Activated T-cell treated with anti-CD3 and anti-CD28 coated beads for 1 hour (primary cell): ENCODE data around the gene NDE1.
"Not testable (repeated sequence)": the region's sequence is repeated elsewhere in the genome, so short reads cannot be mapped to it uniquely, and the experiment has no call there.

Experiments used
- DNase-seq: peaks from one replicate; pipeline ENCODE4 v3.0.0-alpha.2; 2020; ENCODE audit warnings: low read depth

Gene NDE1

GRCh38 chr16:15701367-15701766 lies 51.3 kb downstream of the NDE1 start:
- no peak for DNase-seq

GRCh38 chr16:15701975-15702970 lies 52.2 kb downstream of the NDE1 start:
- no peak for DNase-seq

GRCh38 chr16:15703029-15703736 lies 53.1 kb downstream of the NDE1 start:
- no peak for DNase-seq

- DNase-seq = peak; percentile 75
These were observed 54.5 kb downstream of the NDE1 start for GRCh38 chr16:15704545-15704987.

- DNase-seq = no peak
These were observed 55.1 kb downstream of the NDE1 start for GRCh38 chr16:15705064-15705565.

GRCh38 chr16:15707332-15707731 lies 57.3 kb downstream of the NDE1 start:
- DNase-seq = no peak

- DNase-seq = no peak
These were observed 58.1 kb downstream of the NDE1 start for GRCh38 chr16:15708096-15708495.

- no peak for DNase-seq
These were observed 59.0 kb downstream of the NDE1 start for GRCh38 chr16:15708997-15709396.

GRCh38 chr16:15714393-15715172 lies 64.5 kb downstream of the NDE1 start:
- no peak for DNase-seq

GRCh38 chr16:15715221-15715620 lies 65.2 kb downstream of the NDE1 start:
- no peak for DNase-seq

GRCh38 chr16:15716694-15717447 lies 66.8 kb downstream of the NDE1 start:
- DNase-seq = no peak

GRCh38 chr16:15721018-15721417 lies 71.0 kb downstream of the NDE1 start:
- no peak for DNase-seq

- DNase-seq = no peak
These were observed 73.8 kb downstream of the NDE1 start for GRCh38 chr16:15723808-15724207.

GRCh38 chr16:15725641-15726240 lies 75.7 kb downstream of the NDE1 start:
- DNase-seq = no peak

- DNase-seq = no peak
These were observed 76.7 kb downstream of the NDE1 start for GRCh38 chr16:15726715-15727114.

GRCh38 chr16:15727697-15728096 lies 77.7 kb downstream of the NDE1 start:
- not testable (repeated sequence) for DNase-seq

GRCh38 chr16:15729152-15729551 lies 79.1 kb downstream of the NDE1 start:
- no peak for DNase-seq

GRCh38 chr16:15732416-15732815 lies 82.4 kb downstream of the NDE1 start:
- DNase-seq = no peak

- no peak for DNase-seq
These were observed 85.6 kb downstream of the NDE1 start for GRCh38 chr16:15735610-15736009.

GRCh38 chr16:15736529-15736928 lies 86.5 kb downstream of the NDE1 start:
- DNase-seq = no peak

- no peak for DNase-seq
These were observed 87.1 kb downstream of the NDE1 start for GRCh38 chr16:15737140-15737644.
